DOHH2 (cell line): ENCODE data around the gene RPGR.
A peak's percentile ranks its signal among the peaks of the same experiment; 100 is the strongest.

Experiments used
- H3F3A ChIP-seq: fragments of 200-600 bp; sonication (generic), shearing (Covaris generic); 2 replicates; pipeline ENCODE4 v1.6.0; 2016; ENCODE audit warnings: antibody characterized with exemption, mild to moderate bottlenecking; ENCODE audit not compliant: control insufficient read depth, insufficient read depth
- H3K27ac ChIP-seq: fragments of 200-600 bp; sonication (generic); 2 replicates; pipeline ENCODE4 v1.5.1; 2014; ENCODE audit warnings: low read depth, mild to moderate bottlenecking, low read length, moderate library complexity
- H3K27me3 ChIP-seq: fragments of 200-600 bp; sonication (generic); 2 replicates; pipeline ENCODE4 v1.6.1; 2014; ENCODE audit warnings: mild to moderate bottlenecking, low read length, mixed read lengths; ENCODE audit not compliant: control insufficient read depth
- H3K36me3 ChIP-seq: fragments of 200-600 bp; sonication (generic); 2 replicates; pipeline ENCODE4 v1.6.1; 2014; ENCODE audit warnings: mild to moderate bottlenecking, low read length, moderate library complexity, mixed read lengths; ENCODE audit not compliant: control insufficient read depth
- H3K4me1 ChIP-seq: fragments of 200-600 bp; sonication (generic); 2 replicates; pipeline ENCODE4 v1.6.1; 2014; ENCODE audit warnings: mild to moderate bottlenecking, low read length, mixed read lengths; ENCODE audit not compliant: control insufficient read depth
- H3K4me2 ChIP-seq: fragments of 200-600 bp; sonication (generic); 2 replicates; pipeline ENCODE4 v1.6.0; 2014; ENCODE audit warnings: mild to moderate bottlenecking, low read length, moderate library complexity
- H3K4me3 ChIP-seq: fragments of 200-600 bp; sonication (generic); 2 replicates; pipeline ENCODE4 v1.5.1; 2014; ENCODE audit warnings: mild to moderate bottlenecking, low read length, mixed read lengths
- H3K79me2 ChIP-seq: fragments of 200-600 bp; sonication (generic); 2 replicates; pipeline ENCODE4 v1.6.1; 2014; ENCODE audit warnings: mild to moderate bottlenecking, low read length, mixed read lengths; ENCODE audit not compliant: control insufficient read depth
- H3K9me2 ChIP-seq: fragments of 200-600 bp; sonication (generic); replicated peaks from 2 replicates; pipeline ENCODE4 v1.6.1; 2014; ENCODE audit warnings: mild to moderate bottlenecking, low read length, mixed read lengths; ENCODE audit not compliant: control insufficient read depth
- H3K9me3 ChIP-seq: fragments of 200-600 bp; sonication (generic); 2 replicates; pipeline ENCODE4 v1.6.1; 2014; ENCODE audit warnings: antibody characterized with exemption, low read length, mixed read lengths; ENCODE audit not compliant: control insufficient read depth, insufficient read depth
- H4K20me1 ChIP-seq: fragments of 200-600 bp; sonication (generic); 2 replicates; pipeline ENCODE4 v1.6.0; 2014; ENCODE audit warnings: low read depth, mild to moderate bottlenecking, antibody characterized with exemption, low read length, moderate library complexity; ENCODE audit not compliant: control insufficient read depth, insufficient read depth
- EZH2phosphoT487 ChIP-seq: fragments of 200-600 bp; sonication (generic); IDR thresholded peaks from 2 replicates; pipeline ENCODE4 v1.6.1; 2017; ENCODE audit warnings: borderline replicate concordance, mild to moderate bottlenecking, antibody characterized with exemption, low read length, moderate library complexity, mixed read lengths
- TF ChIP-seq, protein P1 (sequence below): fragments of 200-600 bp; sonication (generic); IDR thresholded peaks from one replicate; pipeline ENCODE4 v1.5.1; 2014; ENCODE audit warnings: antibody characterized with exemption, mild to moderate bottlenecking, low read depth, low read length; ENCODE audit not compliant: poor library complexity, severe bottlenecking

RPGR gene, protein sequence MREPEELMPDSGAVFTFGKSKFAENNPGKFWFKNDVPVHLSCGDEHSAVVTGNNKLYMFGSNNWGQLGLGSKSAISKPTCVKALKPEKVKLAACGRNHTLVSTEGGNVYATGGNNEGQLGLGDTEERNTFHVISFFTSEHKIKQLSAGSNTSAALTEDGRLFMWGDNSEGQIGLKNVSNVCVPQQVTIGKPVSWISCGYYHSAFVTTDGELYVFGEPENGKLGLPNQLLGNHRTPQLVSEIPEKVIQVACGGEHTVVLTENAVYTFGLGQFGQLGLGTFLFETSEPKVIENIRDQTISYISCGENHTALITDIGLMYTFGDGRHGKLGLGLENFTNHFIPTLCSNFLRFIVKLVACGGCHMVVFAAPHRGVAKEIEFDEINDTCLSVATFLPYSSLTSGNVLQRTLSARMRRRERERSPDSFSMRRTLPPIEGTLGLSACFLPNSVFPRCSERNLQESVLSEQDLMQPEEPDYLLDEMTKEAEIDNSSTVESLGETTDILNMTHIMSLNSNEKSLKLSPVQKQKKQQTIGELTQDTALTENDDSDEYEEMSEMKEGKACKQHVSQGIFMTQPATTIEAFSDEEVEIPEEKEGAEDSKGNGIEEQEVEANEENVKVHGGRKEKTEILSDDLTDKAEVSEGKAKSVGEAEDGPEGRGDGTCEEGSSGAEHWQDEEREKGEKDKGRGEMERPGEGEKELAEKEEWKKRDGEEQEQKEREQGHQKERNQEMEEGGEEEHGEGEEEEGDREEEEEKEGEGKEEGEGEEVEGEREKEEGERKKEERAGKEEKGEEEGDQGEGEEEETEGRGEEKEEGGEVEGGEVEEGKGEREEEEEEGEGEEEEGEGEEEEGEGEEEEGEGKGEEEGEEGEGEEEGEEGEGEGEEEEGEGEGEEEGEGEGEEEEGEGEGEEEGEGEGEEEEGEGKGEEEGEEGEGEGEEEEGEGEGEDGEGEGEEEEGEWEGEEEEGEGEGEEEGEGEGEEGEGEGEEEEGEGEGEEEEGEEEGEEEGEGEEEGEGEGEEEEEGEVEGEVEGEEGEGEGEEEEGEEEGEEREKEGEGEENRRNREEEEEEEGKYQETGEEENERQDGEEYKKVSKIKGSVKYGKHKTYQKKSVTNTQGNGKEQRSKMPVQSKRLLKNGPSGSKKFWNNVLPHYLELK

GRCh38 chrX:38327007-38327774, at the start of gene RPGR:
Gene RPGR, minus strand, starts transcription at chrX:38327509. Its CDS starts 142 bp downstream, at chrX:38327367.
- Histone ChIP-seq H3K27me3 (no peaks in the 10 kb centered on the region), H3K27ac (0 out of 2 replicates have a peak within 1 kb of the TSS, but pooled peaks have one; percentile 4), H3K4me1 (peaks cover 17% of the 10 kb centered on the region), H3K79me2 (peaks cover 13% of the 10 kb centered on the region), H3K4me3 (peak within 1 kb of the TSS; percentile 81), H4K20me1 (no peaks in the 10 kb centered on the region), H3K36me3 (no peaks in the 10 kb centered on the region), H3F3A (no peaks in the 10 kb centered on the region), H3K4me2 (peak within 1 kb of the TSS; percentile 60), H3K9me2 (no peaks in the 10 kb centered on the region), H3K9me3 (no peaks in the 10 kb centered on the region)
- TF ChIP-seq, protein P1, sequence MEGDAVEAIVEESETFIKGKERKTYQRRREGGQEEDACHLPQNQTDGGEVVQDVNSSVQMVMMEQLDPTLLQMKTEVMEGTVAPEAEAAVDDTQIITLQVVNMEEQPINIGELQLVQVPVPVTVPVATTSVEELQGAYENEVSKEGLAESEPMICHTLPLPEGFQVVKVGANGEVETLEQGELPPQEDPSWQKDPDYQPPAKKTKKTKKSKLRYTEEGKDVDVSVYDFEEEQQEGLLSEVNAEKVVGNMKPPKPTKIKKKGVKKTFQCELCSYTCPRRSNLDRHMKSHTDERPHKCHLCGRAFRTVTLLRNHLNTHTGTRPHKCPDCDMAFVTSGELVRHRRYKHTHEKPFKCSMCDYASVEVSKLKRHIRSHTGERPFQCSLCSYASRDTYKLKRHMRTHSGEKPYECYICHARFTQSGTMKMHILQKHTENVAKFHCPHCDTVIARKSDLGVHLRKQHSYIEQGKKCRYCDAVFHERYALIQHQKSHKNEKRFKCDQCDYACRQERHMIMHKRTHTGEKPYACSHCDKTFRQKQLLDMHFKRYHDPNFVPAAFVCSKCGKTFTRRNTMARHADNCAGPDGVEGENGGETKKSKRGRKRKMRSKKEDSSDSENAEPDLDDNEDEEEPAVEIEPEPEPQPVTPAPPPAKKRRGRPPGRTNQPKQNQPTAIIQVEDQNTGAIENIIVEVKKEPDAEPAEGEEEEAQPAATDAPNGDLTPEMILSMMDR, result peak; percentile 72
- no peak for TF ChIP-seq EZH2phosphoT487

DNA sequence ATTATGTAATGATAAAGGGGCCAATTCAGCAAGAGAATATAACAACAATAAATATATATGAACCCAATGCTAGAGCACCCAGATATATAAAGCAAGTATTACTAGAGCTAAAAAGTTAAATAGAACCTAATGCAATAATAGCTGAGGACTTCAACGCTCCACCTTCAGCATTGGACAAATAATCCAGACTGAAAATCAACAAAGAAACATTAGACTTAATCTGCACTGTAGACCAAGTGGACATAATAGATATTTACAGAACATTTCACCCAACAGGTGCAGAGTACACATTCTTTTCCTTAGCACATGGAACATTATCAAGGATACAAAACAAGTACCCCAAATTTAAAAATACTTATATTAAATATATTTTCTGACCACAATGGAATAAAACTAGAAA, 49.4 kb upstream of the RPGR start:
- Histone ChIP-seq H3K27ac (no peak overlapping the region), H3K4me2 (no peak overlapping the region), H3F3A (no peaks in the 10 kb centered on the region), H3K27me3 (no peaks in the 10 kb centered on the region), H3K36me3 (no peaks in the 10 kb centered on the region), H3K79me2 (no peaks in the 10 kb centered on the region), H3K9me3 (no peaks in the 10 kb centered on the region), H3K4me3 (no peak overlapping the region), H4K20me1 (no peaks in the 10 kb centered on the region), H3K4me1 (no peaks in the 10 kb centered on the region), H3K9me2 (no peaks in the 10 kb centered on the region)
- TF ChIP-seq, protein P1, result no peak
- no peak for TF ChIP-seq EZH2phosphoT487

DNA sequence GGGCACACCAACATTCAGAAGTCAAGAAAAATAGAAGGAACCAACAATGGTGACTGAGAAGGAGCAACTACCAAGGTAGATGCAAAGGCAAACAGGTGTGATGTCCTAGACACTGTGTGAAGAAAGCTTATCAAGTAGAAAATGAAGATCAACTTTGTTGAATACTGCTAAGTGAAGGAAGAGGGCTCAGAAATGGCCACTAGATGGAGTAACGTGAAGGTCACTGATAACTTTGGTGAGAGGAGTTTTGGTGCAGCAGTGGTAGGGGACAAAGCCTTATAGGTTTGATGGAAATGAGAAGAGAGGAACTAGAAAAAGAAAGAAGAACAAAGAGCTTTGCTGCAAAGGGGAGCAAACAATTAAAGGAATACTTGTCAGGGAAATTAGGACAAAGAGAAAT, 48.6 kb upstream of the RPGR start:
- H3K9me3 ChIP-seq, result no peaks in the 10 kb centered on the region

More for the DNA sequence above, 48.6 kb upstream of the RPGR start:
- Histone ChIP-seq H3K9me2 (no peaks in the 10 kb centered on the region), H3K27me3 (no peaks in the 10 kb centered on the region), H3K4me2 (no peak overlapping the region), H3K36me3 (no peaks in the 10 kb centered on the region), H3K27ac (no peak overlapping the region), H3K4me1 (no peaks in the 10 kb centered on the region), H3K4me3 (no peak overlapping the region), H4K20me1 (no peaks in the 10 kb centered on the region), H3K79me2 (no peaks in the 10 kb centered on the region), H3F3A (no peaks in the 10 kb centered on the region)
- TF ChIP-seq EZH2phosphoT487, result no peak
- TF ChIP-seq, protein P1, result peak; percentile 50
